ENCODE measurements around the gene SBK1.

GRCh38 chr16:28324887-28325279 is 32.6 kb downstream of the SBK1 start:
- no peak for TF ChIP-seq CTCF (conservative IDR thresholded peaks at IDR 0.05; ENCODE audit: low read length)
- TF ChIP-seq EZH2phosphoT487 (IDR thresholded peaks at IDR 0.05; ENCODE audit: borderline replicate concordance): no peak
